Measurements from ENCODE around the gene TMEM14A.
A peak's percentile ranks its signal among the peaks of the same experiment; 100 is the strongest.
"Not testable (repeated sequence)": the region's sequence is repeated elsewhere in the genome, so short reads cannot be mapped to it uniquely, and the experiment has no call there.

TMEM14A gene

GRCh38 chr6:52670502-52671409 lies at the start of gene TMEM14A:
TMEM14A (plus strand) TSS chr6:52671113; CDS start chr6:52677103, 5,990 bp downstream.
- peak; percentile 82 for DNase-seq (ENCODE audit: low read depth)

GRCh38 chr6:52621631-52622030 lies 49.3 kb upstream of the TMEM14A start:
- no peak for DNase-seq (ENCODE audit: low read depth)

GRCh38 chr6:52622810-52623209 lies 48.1 kb upstream of the TMEM14A start:
- no peak for DNase-seq (ENCODE audit: low read depth)

GRCh38 chr6:52632011-52632410 lies 38.9 kb upstream of the TMEM14A start:
- peak; percentile 54 for DNase-seq (ENCODE audit: low read depth)

- peak; percentile 29 for DNase-seq (ENCODE audit: low read depth)
Measured at GRCh38 chr6:52634211-52634610, 36.7 kb upstream of the TMEM14A start.

GRCh38 chr6:52635049-52635577 lies 35.8 kb upstream of the TMEM14A start:
- DNase-seq (ENCODE audit: low read depth) = peak; percentile 24

GRCh38 chr6:52636830-52637229 lies 34.1 kb upstream of the TMEM14A start:
- no peak for DNase-seq (ENCODE audit: low read depth)

- no peak for DNase-seq (ENCODE audit: low read depth)
Measured at GRCh38 chr6:52639493-52639892, 31.4 kb upstream of the TMEM14A start.

- no peak for DNase-seq (ENCODE audit: low read depth)
Measured at GRCh38 chr6:52640170-52640569, 30.7 kb upstream of the TMEM14A start.

GRCh38 chr6:52640916-52641315 lies 30.0 kb upstream of the TMEM14A start:
- DNase-seq (ENCODE audit: low read depth) = no peak

- DNase-seq (ENCODE audit: low read depth) = no peak
Measured at GRCh38 chr6:52641388-52641787, 29.5 kb upstream of the TMEM14A start.

- DNase-seq (ENCODE audit: low read depth) = no peak
Measured at GRCh38 chr6:52641826-52642225, 29.1 kb upstream of the TMEM14A start.

- DNase-seq (ENCODE audit: low read depth) = no peak
Measured at GRCh38 chr6:52642368-52642767, 28.5 kb upstream of the TMEM14A start.

GRCh38 chr6:52643158-52643557 lies 27.8 kb upstream of the TMEM14A start:
- DNase-seq (ENCODE audit: low read depth) = no peak

- no peak for DNase-seq (ENCODE audit: low read depth)
Measured at GRCh38 chr6:52644253-52644652, 26.7 kb upstream of the TMEM14A start.

- no peak for DNase-seq (ENCODE audit: low read depth)
Measured at GRCh38 chr6:52645976-52646375, 24.9 kb upstream of the TMEM14A start.

- DNase-seq (ENCODE audit: low read depth) = peak; percentile 61
Measured at GRCh38 chr6:52647199-52647598, 23.7 kb upstream of the TMEM14A start.

GRCh38 chr6:52649536-52650160 lies 21.3 kb upstream of the TMEM14A start:
- DNase-seq (ENCODE audit: low read depth) = no peak

GRCh38 chr6:52650941-52651340 lies 20.0 kb upstream of the TMEM14A start:
- peak; percentile 24 for DNase-seq (ENCODE audit: low read depth)

GRCh38 chr6:52653151-52653550 lies 17.8 kb upstream of the TMEM14A start:
- DNase-seq (ENCODE audit: low read depth) = peak; percentile 76

GRCh38 chr6:52654007-52654406 lies 16.9 kb upstream of the TMEM14A start:
- DNase-seq (ENCODE audit: low read depth) = no peak

GRCh38 chr6:52654592-52654991 lies 16.3 kb upstream of the TMEM14A start:
- no peak for DNase-seq (ENCODE audit: low read depth)

GRCh38 chr6:52655941-52656340 lies 15.0 kb upstream of the TMEM14A start:
- not testable (repeated sequence) for DNase-seq (ENCODE audit: low read depth)
